Activated effector memory CD4-positive, alpha-beta T cell treated with anti-CD3 and anti-CD28 coated beads, Interleukin-2, amount 50 U/mL, for 16 hours (primary cell): ENCODE results near the gene OR6Y1.

ENCODE experiments used
- DNase-seq: peaks from one replicate; pipeline ENCODE4 v3.0.0-alpha.2; 2020

The OR6Y1 gene

DNA sequence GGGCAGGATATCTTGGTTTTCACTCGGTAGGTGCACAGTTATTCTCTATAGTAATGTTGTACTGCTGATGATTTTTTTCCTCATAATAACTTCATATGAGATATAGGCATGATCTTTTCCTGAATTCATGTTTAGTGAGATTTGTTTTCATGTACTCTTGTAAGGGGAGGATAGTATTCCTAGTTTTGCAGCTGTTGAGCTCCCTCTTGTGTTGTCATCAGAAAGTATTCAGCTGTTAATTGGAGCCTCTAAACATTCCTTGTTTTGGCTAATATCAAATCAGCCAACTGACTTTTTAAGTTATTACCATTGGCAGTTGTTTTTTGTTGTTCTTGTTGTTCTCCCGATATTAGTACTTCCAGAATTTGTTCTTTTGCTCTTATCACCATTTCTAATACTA lies 57.8 kb downstream of the OR6Y1 start:
- DNase-seq: no peak

DNA sequence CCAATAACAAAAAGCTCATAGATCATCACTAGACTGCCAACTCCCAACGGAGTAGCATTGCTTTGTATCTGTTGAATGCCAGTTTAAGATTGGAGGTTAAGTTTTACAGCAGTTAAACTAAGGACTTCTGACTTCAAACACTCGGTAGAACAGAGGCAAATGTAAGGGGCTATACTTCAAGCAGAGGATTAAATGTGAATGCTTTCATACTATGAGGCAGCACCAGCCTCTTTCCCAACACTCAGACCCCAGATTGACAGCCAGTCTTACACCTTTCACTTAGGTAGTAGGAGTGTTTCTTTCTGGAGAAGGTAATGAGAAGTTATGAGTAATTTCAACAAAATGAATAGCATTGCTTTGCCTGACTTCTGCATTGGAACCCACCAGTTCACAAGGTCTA lies 59.4 kb downstream of the OR6Y1 start:
- DNase-seq: no peak
